CD4-positive, alpha-beta T cell treated with Interleukin-10 for 1 hour (primary cell): ENCODE results near the gene ARPC1A.

Experiments used
- DNase-seq: peaks from one replicate; pipeline ENCODE4 v3.0.0-alpha.2; 2020

The ARPC1A gene

GRCh38 chr7:99415513-99416127, 89.9 kb downstream of the ARPC1A start:
- DNase-seq: peak; percentile 42
